ENCODE measurements around the gene LBX2.

DNA sequence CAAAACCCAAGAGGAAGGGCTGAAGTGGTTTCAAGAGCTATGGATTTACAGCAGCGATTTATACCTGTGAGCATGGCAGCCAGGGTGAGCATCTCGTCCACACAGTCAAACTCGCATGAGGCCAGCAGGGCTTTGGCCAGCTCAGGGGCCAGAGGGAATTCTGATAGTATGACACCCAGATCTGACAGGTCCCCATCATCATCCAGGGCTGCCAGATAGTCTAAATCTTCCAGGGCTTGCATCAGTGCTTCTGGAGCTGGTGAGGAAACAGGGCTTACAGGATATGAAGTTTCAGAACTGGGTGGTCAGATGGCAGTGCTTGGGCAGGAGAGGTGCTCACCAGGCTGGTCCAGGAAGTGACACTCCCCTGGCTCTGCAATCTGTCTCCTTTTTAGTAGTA is 23.1 kb upstream of the LBX2 start:
- TF ChIP-seq, protein P1, sequence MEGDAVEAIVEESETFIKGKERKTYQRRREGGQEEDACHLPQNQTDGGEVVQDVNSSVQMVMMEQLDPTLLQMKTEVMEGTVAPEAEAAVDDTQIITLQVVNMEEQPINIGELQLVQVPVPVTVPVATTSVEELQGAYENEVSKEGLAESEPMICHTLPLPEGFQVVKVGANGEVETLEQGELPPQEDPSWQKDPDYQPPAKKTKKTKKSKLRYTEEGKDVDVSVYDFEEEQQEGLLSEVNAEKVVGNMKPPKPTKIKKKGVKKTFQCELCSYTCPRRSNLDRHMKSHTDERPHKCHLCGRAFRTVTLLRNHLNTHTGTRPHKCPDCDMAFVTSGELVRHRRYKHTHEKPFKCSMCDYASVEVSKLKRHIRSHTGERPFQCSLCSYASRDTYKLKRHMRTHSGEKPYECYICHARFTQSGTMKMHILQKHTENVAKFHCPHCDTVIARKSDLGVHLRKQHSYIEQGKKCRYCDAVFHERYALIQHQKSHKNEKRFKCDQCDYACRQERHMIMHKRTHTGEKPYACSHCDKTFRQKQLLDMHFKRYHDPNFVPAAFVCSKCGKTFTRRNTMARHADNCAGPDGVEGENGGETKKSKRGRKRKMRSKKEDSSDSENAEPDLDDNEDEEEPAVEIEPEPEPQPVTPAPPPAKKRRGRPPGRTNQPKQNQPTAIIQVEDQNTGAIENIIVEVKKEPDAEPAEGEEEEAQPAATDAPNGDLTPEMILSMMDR (IDR thresholded peaks at IDR 0.05) = no peak
- TF ChIP-seq TCF7L2 (IDR thresholded peaks at IDR 0.05; ENCODE audit: low read depth, low read length) = no peak

All from Panc1 (cell line).